Stimulated activated naive CD8-positive, alpha-beta T cell treated with anti-CD3 and anti-CD28 coated beads, Interleukin-15, amount 100 ng/mL, for 72 hours (primary cell): ENCODE results near the gene WDR75.

ENCODE experiments used
- ATAC-seq: fragments of 150-1000 bp; cut with Tn5 transposase; 2 replicates; pipeline ENCODE4 v1.10.0; 2021; ENCODE audit warnings: mild to moderate bottlenecking, moderate library complexity
- DNase-seq, 2 donors: peaks; one replicate each; pipeline ENCODE4 v3.0.0; 2021 to 2022
- H3K27ac Mint-ChIP-seq, 2 donors: one replicate each; pipeline ENCODE4 v1.8.0; 2022; ENCODE audit warnings: mild to moderate bottlenecking in 2 of 2, mixed read lengths in 2 of 2, moderate library complexity in 2 of 2
- H3K27me3 Mint-ChIP-seq: one replicate; pipeline ENCODE4 v1.8.0; 2022; ENCODE audit warnings: mixed read lengths
- H3K4me1 Mint-ChIP-seq: one replicate; pipeline ENCODE4 v1.8.0; 2022; ENCODE audit warnings: mild to moderate bottlenecking, mixed read lengths
- H3K4me3 Mint-ChIP-seq, 2 donors: one replicate each; pipeline ENCODE4 v1.8.0; 2022; ENCODE audit warnings: mild to moderate bottlenecking in 2 of 2, mixed read lengths in 2 of 2, moderate library complexity in 1 of 2
- H3K9me3 Mint-ChIP-seq, 2 donors: one replicate each; pipeline ENCODE4 v1.8.0; 2022; ENCODE audit warnings: mixed read lengths in 2 of 2

Gene WDR75

DNA sequence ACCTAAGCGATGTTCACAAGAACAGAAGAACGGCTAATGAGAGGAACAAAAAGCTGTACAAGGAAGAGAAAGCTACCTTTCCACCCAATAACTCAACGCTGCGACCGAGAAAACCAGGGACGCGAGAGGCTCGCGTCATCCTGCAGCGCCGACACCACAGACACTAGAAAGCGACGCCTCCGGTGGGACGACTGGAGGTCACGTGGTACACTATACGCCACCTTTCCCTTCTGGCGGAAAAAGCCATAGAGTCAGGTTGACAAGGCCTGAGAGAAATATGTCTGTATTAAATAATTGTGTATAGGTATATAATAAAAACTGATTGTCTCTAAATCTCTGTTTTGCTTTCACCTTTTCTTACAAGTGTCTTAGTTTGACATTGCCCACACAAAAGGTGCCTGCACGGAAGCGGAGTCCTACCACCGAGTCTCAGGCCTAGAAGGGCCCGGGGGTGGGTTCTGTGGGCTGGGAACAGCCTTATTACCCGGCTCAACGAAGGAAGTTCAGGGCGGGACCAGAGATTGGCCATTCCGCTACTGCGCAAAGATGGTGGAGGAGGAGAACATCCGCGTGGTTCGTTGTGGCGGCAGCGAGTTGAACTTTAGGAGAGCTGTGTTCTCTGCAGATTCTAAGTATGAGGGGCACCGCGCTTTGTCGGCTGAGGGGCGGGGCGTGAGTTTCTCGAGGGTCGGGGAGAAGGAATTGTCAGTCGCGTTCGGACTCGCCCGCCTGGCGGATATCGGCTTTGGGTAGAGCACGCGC lies at the start of gene WDR75:
Gene WDR75 (plus strand): TSS at position 528 of the 762 bp plus-strand sequence. CDS start 19 bp downstream, at position 547.
- no peaks in the 10 kb centered on the region for H3K27me3 Mint-ChIP-seq
- H3K4me1 Mint-ChIP-seq: peaks cover 20% of the 10 kb centered on the region
- peak within 1 kb of the TSS; percentile 99 for H3K27ac Mint-ChIP-seq
- no peak within 1 kb of the TSS for H3K4me3 Mint-ChIP-seq
- ATAC-seq (peak; percentile 93), DNase-seq (peak; percentile 89 to 90)
- no peaks in the 10 kb centered on the region for H3K9me3 Mint-ChIP-seq

DNA sequence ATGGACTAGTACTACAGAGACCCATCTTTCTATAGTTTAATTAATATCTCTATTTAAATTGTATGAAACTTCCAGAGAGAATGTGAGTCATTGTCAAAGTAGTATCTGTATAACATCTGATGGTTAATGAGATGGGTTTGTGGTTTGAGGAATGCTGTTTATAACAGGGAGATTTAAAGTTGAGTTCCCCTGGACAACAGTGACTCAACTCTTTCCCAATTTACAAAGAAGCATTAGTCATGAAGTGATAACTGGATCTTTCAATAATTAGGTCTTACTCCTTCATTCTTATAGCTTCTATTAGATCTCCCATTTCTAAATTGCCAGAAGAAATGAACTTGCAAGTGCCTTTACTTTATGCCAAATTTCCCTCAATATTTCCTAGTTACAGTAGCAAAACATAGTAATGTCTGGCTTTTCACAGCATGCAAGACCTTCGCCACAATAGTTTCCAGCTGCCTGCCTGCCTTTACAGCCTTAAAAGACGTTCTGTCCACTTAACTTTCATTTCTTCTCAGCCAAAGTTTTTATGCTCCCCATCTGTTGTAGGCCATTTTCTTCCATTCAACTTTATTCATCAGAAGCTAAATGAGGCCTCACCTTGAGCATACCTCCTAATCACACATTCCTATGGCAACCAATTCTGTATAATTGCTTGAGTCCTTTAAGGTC lies 47.7 kb upstream of the WDR75 start:
- DNase-seq (no peak), ATAC-seq (no peak)
- H3K27ac Mint-ChIP-seq: no peak overlapping the region
- H3K9me3 Mint-ChIP-seq: peaks cover 4 to 6% of the 10 kb centered on the region in 2 donors
- no peaks in the 10 kb centered on the region for H3K27me3 Mint-ChIP-seq
- peaks cover 5% of the 10 kb centered on the region for H3K4me1 Mint-ChIP-seq
- H3K4me3 Mint-ChIP-seq: no peak overlapping the region

DNA sequence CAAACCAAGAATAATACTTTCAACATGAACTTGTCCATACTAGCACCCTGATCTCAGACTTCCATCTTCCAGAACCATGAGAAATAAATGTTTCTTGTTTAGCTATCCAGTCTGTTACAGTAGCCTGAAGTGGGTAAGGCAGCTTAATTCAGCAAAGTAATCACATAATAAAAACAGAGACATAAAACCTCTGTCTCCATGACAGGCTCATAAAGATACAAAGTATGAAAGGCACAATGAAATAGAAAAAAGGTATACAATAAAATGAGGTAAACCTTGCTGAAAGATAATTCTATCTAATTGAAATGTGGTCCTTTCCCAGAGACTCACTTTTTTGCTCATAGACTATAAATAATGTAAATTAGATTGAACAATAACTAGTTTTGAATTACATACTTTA lies 46.7 kb upstream of the WDR75 start:
- ATAC-seq: no peak
- Mint-ChIP-seq H3K9me3 (peaks cover 6 to 8% of the 10 kb centered on the region in 2 donors), H3K27ac (peak overlapping the region in 1 of 2 donors; percentile 14)

DNA sequence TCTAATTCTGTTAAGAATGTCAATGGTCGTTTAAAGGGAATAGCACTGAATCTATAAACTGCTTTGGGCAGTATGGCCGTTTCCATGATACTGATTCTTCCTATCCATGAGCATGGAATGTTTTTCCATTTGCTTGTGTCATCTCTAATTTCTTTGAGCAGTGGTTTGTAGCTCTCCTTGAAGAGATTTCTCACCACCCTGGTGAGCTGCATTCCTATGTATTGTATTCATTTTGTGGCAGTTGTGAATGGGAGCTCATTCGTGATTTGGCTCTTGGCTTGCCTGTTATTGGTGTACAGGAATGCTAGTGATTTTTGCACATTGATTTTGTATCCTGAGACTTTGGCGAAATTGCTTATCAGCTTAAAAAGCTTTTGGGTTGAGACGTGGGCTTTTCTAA lies 38.3 kb upstream of the WDR75 start:
- no peak for DNase-seq
- Mint-ChIP-seq H3K4me3 (no peak overlapping the region), H3K4me1 (peaks cover 16% of the 10 kb centered on the region), H3K27me3 (no peaks in the 10 kb centered on the region), H3K27ac (no peak overlapping the region), H3K9me3 (peaks cover 6 to 8% of the 10 kb centered on the region in 2 donors)
- ATAC-seq: no peak

More for the DNA sequence above, 46.7 kb upstream of the WDR75 start:
- Mint-ChIP-seq H3K4me1 (peaks cover 5% of the 10 kb centered on the region), H3K27me3 (no peaks in the 10 kb centered on the region), H3K4me3 (no peak overlapping the region)
- no peak for DNase-seq

DNA sequence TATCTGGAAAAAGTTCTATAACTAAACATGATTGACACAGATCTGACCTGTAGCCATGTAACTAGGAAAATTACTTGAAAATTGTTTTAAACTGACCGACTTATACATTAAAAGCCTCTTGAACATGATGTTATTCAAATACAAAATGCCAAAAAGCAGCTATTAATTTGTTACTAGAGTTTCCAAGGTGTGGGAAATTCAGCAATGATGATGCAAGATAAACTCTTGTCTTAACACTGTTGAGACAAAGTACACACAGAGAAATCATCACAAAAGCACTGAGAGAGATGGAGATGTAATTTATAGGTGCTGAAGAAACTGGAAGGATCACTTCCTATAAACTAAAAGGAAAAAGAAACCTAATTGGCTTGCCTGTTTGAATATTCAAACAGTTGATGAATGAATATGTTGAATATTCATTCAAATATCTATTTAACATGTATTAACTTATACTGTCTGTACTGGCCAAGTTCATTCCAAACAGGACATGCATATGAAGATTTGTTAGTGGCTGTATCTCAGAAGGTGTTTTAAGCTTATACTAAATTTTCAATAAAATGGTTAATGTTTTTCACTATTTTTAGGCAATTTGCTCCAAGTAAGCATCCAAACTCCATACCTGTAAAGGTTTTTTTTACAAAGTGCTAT lies 34.6 kb upstream of the WDR75 start:
- Mint-ChIP-seq H3K27ac (no peak overlapping the region), H3K9me3 (no peaks in the 10 kb centered on the region), H3K4me1 (peaks cover 42% of the 10 kb centered on the region), H3K4me3 (no peak overlapping the region), H3K27me3 (no peaks in the 10 kb centered on the region)
- no peak for DNase-seq
- ATAC-seq: no peak

DNA sequence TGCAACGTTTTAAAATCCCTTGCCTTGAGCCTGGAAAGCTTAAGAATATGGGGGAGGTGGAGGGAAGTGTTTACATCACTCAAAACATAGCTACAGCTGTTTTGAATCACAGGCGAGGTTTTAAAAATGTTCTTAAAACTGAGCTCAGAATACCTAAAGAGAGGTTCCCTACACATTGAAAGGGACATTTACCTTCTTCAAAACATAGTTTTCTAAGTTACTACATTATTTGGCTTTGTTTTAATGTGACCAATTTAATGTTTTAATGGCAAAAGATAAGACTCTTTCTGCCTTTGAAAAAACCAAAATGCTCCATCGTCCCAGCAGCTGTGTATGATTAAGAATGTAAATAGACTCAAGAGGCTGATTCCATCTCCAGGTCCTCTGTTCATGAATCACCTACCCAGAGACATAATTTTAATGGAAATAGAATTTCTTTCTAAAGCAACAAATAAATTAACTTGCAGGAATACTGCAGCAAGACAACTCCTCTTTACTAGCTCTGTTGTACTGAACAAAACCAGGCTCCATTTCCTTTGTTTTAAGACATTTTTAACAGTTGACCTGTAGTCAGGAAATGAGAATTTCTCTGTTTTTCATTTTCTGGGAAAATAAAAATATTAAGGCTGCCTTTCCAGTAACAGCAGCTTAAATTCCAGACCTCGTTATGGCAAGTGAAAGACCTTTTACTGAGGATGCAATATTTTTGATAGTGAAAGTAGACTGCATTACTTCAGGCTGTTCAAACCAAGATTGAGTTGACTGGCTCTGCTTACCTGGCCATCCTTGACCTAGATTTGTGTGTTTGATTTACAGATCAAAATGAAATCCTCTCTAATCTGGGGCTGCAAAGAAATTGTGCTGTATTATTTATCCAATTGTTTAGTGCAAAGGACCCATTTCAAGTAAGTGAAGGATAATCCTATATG lies 33.7 kb upstream of the WDR75 start:
- H3K27me3 Mint-ChIP-seq: no peaks in the 10 kb centered on the region
- peaks cover 48% of the 10 kb centered on the region for H3K4me1 Mint-ChIP-seq
- ATAC-seq (peak; percentile 67), DNase-seq (no peak)
- H3K9me3 Mint-ChIP-seq: no peaks in the 10 kb centered on the region
- peak overlapping the region; percentile 13 to 70 for H3K4me3 Mint-ChIP-seq
- H3K27ac Mint-ChIP-seq: peak overlapping the region in 1 of 2 donors; percentile 79

DNA sequence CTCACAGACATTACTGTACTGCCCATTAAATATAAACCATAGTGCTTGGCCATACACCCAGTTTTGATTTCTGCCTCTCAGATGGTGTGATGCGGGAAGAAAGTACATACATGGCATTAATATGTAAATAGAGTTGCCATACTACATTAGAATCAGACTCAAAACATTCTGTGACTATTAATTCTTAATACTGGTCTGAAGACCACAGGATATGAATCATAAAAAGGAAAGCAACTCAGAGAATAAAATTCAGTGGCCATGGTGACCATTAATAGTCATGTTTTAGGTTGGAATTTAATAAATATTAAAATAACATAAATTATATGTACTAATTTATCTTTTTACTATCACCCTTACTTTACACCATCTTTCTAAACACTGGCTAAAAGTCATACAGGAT lies 33.0 kb upstream of the WDR75 start:
- Mint-ChIP-seq H3K27me3 (no peaks in the 10 kb centered on the region), H3K4me3 (peak overlapping the region in 1 of 2 donors; percentile 70), H3K9me3 (no peaks in the 10 kb centered on the region), H3K27ac (peak overlapping the region in 1 of 2 donors; percentile 58), H3K4me1 (peaks cover 48% of the 10 kb centered on the region)
- no peak for DNase-seq
- no peak for ATAC-seq

DNA sequence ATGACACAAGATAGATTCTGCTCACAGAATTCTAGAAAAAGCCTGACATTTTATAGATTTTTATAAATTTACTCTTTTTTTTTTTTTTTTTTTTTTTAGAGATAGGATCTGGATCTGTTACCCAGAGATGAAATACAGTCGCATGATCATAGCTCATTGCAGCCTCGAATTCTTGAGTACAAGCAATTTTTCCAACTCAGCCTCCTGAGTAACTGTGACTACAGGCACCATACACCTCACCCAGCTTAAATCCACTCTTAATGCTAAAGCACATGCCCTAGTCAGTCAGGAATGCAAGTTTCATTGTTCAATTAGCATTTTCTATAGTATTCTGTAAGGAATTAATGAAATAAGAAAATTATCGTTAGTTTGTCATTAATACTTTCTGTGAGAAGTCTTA lies 32.1 kb upstream of the WDR75 start:
- ATAC-seq (no peak), DNase-seq (no peak)
- H3K4me1 Mint-ChIP-seq: peaks cover 48% of the 10 kb centered on the region
- H3K9me3 Mint-ChIP-seq: no peaks in the 10 kb centered on the region
- no peaks in the 10 kb centered on the region for H3K27me3 Mint-ChIP-seq
- peak overlapping the region in 1 of 2 donors; percentile 34 for H3K4me3 Mint-ChIP-seq
- H3K27ac Mint-ChIP-seq: no peak overlapping the region

DNA sequence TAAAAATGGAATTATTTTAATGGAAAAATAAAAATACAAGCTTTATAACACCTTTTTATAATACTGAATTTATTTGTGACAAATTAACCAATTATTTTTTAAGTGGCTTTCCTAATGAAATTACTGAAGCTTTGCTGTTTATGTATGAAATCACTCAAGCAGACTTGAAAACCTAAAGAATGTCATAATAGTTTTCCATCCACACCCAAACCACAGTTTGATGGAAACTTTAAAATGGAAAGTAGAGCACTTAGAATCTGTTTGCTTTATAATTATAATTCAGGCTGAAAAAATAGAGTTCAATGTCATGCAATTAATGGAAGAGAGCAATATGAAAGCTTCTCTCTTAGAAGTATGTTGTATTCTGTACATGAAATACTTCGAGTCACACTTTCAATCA lies 31.6 kb upstream of the WDR75 start:
- Mint-ChIP-seq H3K27ac (peak overlapping the region; percentile 2 to 15), H3K9me3 (no peaks in the 10 kb centered on the region)
- DNase-seq: no peak

DNA sequence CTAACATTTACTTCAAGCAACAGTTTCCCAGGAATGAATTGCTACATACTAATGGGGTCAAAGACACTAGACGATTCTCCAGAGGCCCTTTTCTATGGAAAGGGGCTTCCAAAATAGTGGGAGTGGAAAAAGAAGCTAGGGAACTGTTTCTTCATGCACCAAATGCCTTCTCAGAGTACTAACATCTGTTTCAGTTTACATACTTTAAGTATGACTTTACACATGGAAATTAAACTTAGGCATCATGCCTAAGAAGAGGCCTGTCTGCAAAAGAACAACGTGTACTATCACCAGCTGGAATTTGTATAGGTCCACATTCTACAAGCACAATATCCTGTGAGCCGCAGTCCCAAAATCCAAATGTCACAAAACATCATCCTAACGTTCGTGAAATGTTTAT lies 29.4 kb upstream of the WDR75 start:
- ATAC-seq (no peak), DNase-seq (no peak)

More for the DNA sequence above, 31.6 kb upstream of the WDR75 start:
- ATAC-seq: no peak
- peak overlapping the region in 1 of 2 donors; percentile 10 for H3K4me3 Mint-ChIP-seq
- H3K4me1 Mint-ChIP-seq: peaks cover 48% of the 10 kb centered on the region
- H3K27me3 Mint-ChIP-seq: no peaks in the 10 kb centered on the region

DNA sequence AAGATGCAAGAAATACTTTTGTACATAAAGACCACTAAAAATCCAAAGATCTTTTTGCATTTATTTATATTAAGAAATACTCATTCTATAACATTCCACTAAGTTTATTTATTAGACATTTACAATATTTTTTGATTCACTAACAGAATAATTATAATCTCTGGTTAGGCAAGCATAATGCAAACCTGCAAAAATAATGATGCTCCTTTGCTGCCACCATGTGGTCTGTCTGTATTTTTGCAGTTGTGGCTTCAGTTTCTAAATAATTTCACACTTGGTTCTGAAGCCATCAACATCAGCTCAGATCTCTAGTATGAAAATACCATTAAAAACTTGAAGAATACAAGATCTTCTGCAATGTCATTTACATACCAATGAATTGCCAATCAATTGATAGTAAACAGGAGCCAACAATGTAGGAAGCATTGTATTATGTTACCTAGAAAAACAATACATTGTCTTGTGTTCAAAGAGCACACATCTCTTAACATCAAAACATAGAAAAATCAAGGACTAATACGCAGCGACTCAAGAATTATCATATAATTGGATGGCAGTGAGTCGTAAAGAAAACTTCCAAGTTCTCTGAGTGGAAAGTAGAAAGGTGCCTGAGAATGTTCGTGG lies 28.8 kb upstream of the WDR75 start:
- ATAC-seq (no peak), DNase-seq (peak; percentile 22 to 39)
- Mint-ChIP-seq H3K27ac (no peak overlapping the region), H3K4me1 (peaks cover 37% of the 10 kb centered on the region), H3K4me3 (no peak overlapping the region), H3K27me3 (no peaks in the 10 kb centered on the region), H3K9me3 (no peaks in the 10 kb centered on the region)

More for the DNA sequence above, 29.4 kb upstream of the WDR75 start:
- Mint-ChIP-seq H3K9me3 (no peaks in the 10 kb centered on the region), H3K27me3 (no peaks in the 10 kb centered on the region), H3K4me3 (no peak overlapping the region), H3K4me1 (peaks cover 42% of the 10 kb centered on the region), H3K27ac (no peak overlapping the region)

DNA sequence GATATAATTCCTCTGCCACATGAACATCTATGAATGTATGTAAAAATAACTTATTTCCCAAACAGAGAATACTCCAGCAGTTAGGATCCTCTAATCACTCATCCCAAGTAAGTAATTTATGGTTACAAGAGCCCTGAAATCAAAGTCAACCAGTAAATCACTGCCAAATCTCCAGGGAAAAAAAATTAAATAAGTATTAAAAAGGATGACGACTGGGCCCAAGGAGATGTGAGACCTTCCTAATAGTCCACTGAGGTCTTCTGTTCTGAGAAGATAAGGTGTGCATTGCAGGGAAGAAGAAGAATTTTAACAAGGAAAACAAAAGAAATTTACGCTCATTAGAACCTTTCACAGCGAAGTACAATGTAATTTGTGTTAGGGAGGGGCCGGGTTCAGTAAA lies 28.0 kb upstream of the WDR75 start:
- ATAC-seq: no peak
- Mint-ChIP-seq H3K9me3 (no peaks in the 10 kb centered on the region), H3K4me3 (no peak overlapping the region), H3K27me3 (no peaks in the 10 kb centered on the region), H3K27ac (no peak overlapping the region), H3K4me1 (peaks cover 29% of the 10 kb centered on the region)
- DNase-seq: no peak

DNA sequence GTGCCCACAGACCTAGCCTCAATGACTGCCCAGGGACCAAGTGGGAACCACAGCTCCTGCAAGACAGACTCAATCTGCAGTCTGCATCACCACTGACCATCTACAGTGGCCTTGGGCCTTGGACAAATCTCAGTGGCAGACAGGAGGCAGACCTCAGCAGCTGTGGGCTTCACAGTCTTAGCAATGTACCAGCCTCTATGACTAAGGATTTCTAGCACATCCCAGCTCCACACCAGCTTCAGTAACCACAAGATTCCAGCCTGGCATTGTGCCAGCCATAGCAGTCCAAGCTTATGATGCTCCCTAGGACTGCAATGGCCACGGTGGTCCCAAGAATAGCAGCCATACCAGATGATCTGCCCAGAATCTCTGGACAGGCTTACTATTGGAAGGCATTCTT lies 19.6 kb upstream of the WDR75 start:
- ATAC-seq (no peak), DNase-seq (no peak)
- no peaks in the 10 kb centered on the region for H3K27me3 Mint-ChIP-seq
- no peak overlapping the region for H3K4me3 Mint-ChIP-seq
- H3K27ac Mint-ChIP-seq: no peak overlapping the region
- H3K9me3 Mint-ChIP-seq: no peaks in the 10 kb centered on the region
- no peaks in the 10 kb centered on the region for H3K4me1 Mint-ChIP-seq

DNA sequence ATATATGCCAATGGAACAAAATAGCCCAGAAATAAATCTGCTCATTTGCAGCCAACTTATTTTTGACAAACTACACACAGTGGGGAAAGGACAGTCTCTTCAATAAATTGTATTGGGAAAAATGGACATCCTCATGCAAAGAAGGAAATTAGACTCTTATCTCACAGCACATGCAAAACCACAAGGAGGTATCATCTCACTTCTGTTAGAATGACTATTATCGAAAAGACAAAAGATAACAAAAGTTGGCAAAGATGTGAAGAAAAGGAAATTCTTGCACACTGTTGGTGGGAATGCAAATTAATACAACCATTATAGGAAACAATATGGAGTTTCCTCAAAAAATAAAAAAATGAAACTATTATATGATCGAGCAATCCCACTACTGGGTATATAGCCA lies 16.3 kb upstream of the WDR75 start:
- H3K27me3 Mint-ChIP-seq: no peaks in the 10 kb centered on the region
- ATAC-seq: no peak
- H3K27ac Mint-ChIP-seq: no peak overlapping the region
- no peak overlapping the region for H3K4me3 Mint-ChIP-seq
- peaks cover 3% of the 10 kb centered on the region for H3K4me1 Mint-ChIP-seq
- H3K9me3 Mint-ChIP-seq: no peaks in the 10 kb centered on the region
- no peak for DNase-seq

DNA sequence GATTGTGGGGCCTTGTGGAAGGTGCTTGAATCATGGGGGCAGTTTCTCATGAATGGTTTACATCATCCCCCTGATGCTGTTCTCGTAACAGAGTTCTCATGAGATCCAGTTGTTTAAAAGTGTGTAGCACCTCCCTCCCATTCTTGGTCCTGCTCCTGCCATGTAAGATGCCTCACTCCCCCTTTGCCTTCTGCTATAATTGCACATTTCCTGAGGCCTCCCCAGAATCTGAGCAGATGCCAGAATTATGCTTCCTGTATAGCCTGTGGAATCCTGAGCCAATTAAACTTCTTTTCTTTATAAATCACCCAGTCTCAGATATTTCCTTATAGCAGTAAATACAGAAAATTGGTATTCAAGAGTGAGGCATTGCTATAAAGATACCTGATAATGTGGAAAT lies 15.6 kb upstream of the WDR75 start:
- Mint-ChIP-seq H3K4me1 (peaks cover 6% of the 10 kb centered on the region), H3K27ac (no peak overlapping the region), H3K27me3 (no peaks in the 10 kb centered on the region), H3K4me3 (no peak overlapping the region), H3K9me3 (no peaks in the 10 kb centered on the region)
- ATAC-seq (no peak), DNase-seq (no peak)
